Nephron progenitor cell (in vitro differentiated cells): ENCODE data around the gene HSPA6.
A peak's percentile ranks its signal among the peaks of the same experiment; 100 is the strongest.

Experiments
- DNase-seq: peaks from one replicate; pipeline ENCODE4 v3.0.0; 2021
- H3K27ac Mint-ChIP-seq: 2 replicates; pipeline ENCODE4 v1.8.0; 2021; ENCODE audit warnings: mild to moderate bottlenecking, moderate library complexity, mixed read lengths
- H3K27me3 Mint-ChIP-seq: 2 replicates; pipeline ENCODE4 v1.8.0; 2021; ENCODE audit warnings: mild to moderate bottlenecking, low read depth, mixed read lengths; ENCODE audit not compliant: poor library complexity
- H3K36me3 Mint-ChIP-seq: 2 replicates; pipeline ENCODE4 v1.8.0; 2021; ENCODE audit warnings: low read depth, mixed read lengths
- H3K4me1 Mint-ChIP-seq: 2 replicates; pipeline ENCODE4 v1.8.0; 2021; ENCODE audit warnings: mixed read lengths
- H3K4me3 Mint-ChIP-seq: 2 replicates; pipeline ENCODE4 v1.8.0; 2021; ENCODE audit warnings: mild to moderate bottlenecking, moderate library complexity, mixed read lengths
- H3K9me3 Mint-ChIP-seq: 2 replicates; pipeline ENCODE4 v1.8.0; 2021; ENCODE audit warnings: mild to moderate bottlenecking, moderate library complexity, mixed read lengths
- TF ChIP-seq, protein P1 (sequence below): fragments of 200-600 bp; sonication (generic); IDR thresholded peaks from 2 replicates; pipeline ENCODE4 v1.5.0; 2021; ENCODE audit warnings: antibody characterized with exemption

Gene HSPA6

DNA sequence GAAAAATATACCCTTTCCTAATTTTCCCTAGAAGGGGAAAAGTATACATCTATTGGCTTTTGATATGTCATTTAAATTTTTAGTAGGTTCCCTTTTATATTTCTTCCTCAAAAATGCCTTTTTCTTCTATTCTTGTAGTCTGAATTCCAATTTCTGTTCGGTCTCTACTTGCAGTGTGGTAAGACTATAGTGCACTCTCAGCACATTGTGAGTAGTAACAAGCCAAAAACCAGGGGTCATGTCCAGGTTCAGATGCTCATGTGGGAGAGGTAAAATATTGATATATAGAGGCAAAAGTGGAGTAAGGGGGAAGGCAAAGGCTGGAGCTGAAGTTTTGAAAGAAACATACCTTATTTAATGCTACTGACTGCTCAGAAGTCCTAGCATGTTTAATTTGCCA, 23.1 kb upstream of the HSPA6 start:
- TF ChIP-seq, protein P1, sequence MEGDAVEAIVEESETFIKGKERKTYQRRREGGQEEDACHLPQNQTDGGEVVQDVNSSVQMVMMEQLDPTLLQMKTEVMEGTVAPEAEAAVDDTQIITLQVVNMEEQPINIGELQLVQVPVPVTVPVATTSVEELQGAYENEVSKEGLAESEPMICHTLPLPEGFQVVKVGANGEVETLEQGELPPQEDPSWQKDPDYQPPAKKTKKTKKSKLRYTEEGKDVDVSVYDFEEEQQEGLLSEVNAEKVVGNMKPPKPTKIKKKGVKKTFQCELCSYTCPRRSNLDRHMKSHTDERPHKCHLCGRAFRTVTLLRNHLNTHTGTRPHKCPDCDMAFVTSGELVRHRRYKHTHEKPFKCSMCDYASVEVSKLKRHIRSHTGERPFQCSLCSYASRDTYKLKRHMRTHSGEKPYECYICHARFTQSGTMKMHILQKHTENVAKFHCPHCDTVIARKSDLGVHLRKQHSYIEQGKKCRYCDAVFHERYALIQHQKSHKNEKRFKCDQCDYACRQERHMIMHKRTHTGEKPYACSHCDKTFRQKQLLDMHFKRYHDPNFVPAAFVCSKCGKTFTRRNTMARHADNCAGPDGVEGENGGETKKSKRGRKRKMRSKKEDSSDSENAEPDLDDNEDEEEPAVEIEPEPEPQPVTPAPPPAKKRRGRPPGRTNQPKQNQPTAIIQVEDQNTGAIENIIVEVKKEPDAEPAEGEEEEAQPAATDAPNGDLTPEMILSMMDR = no peak
- Mint-ChIP-seq H3K9me3 (no peaks in the 10 kb centered on the region), H3K4me3 (no peak overlapping the region), H3K27me3 (peaks cover 51% of the 10 kb centered on the region), H3K27ac (no peak overlapping the region), H3K36me3 (no peaks in the 10 kb centered on the region), H3K4me1 (peaks cover 40% of the 10 kb centered on the region)
- DNase-seq = no peak

DNA sequence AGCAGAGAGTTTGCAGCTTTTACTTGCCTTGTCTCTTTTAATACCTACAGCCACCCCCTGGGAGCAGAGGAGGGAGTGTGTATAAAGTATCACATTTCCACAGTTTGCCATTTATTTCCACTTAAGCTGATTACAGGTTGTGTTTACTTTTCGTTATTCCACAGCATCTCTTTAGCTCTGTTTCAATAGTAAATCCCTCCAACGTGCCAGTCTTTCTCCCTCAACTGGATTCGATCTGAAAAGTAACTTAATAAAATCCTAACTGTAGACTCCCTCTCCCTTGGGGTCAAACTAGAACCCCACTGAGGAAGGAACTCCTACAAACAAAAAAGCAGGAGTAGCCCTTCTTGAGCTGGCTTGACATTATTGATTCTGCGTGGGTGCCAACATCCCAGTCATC, 22.2 kb upstream of the HSPA6 start:
- Mint-ChIP-seq H3K27me3 (peaks cover 50% of the 10 kb centered on the region), H3K36me3 (no peaks in the 10 kb centered on the region), H3K27ac (peak overlapping the region; percentile 50), H3K4me3 (no peak overlapping the region), H3K4me1 (peaks cover 48% of the 10 kb centered on the region), H3K9me3 (no peaks in the 10 kb centered on the region)
- DNase-seq = no peak
- TF ChIP-seq, protein P1 = no peak

DNA sequence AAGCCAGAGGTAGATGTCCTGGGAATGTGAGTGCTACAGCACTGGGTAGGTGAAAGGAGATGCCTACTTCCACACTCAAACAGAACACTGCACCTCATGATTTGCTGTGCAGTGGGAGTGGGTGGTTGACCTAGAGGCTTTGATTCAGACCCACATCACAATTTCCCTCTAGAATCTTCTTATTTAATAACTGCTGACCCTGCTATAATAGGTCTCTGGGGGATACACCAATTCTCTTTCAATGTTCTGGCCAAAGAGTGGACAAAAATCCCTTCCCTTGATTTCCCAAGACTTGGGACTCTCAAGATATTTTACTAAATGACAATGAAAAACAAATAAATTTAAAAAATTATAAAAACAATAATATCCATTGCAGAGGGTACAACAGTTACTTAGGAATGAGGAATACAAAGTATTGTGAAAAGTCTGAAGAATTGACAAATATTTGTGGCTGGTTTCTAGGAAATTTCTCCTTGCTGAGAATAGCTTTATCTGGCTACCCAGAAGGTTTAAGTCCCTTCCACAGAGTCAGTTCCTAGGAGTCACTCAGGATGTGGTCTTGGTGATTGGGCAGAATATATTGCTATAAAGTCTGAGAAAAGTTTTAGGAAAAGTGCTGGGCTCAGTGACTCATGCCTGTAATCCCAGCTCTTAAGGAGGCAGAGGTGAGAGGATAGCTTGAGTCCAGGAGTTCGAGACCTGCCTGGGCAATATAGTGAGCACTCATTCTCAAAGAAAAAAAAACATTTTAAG, 21.5 kb upstream of the HSPA6 start:
- H3K36me3 Mint-ChIP-seq = no peaks in the 10 kb centered on the region
- no peak overlapping the region for H3K4me3 Mint-ChIP-seq
- no peak for DNase-seq
- TF ChIP-seq, protein P1 = no peak
- H3K27ac Mint-ChIP-seq = no peak overlapping the region
- peaks cover 50% of the 10 kb centered on the region for H3K27me3 Mint-ChIP-seq
- H3K9me3 Mint-ChIP-seq = no peaks in the 10 kb centered on the region
- H3K4me1 Mint-ChIP-seq = peaks cover 45% of the 10 kb centered on the region

DNA sequence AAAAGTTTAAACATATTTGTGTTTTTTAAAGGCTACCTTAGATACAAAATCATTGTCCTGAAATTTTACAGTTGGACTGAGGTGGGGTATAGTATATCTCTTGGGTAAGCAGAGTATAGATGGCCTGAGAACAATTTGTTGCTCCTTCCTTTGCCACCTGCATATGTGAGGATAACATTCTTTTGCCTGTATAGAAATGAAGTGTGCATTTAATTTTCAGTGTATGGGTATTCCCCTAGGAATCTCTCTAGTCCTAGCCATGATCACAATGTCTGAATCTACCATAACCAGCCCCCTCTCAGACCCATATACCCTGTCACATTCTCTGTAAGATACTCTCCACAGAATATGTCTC, 21.0 kb upstream of the HSPA6 start:
- no peaks in the 10 kb centered on the region for H3K9me3 Mint-ChIP-seq
- peaks cover 47% of the 10 kb centered on the region for H3K27me3 Mint-ChIP-seq
- TF ChIP-seq, protein P1 = no peak
- no peaks in the 10 kb centered on the region for H3K36me3 Mint-ChIP-seq
- peaks cover 44% of the 10 kb centered on the region for H3K4me1 Mint-ChIP-seq
- DNase-seq = no peak
- H3K4me3 Mint-ChIP-seq = no peak overlapping the region
- H3K27ac Mint-ChIP-seq = no peak overlapping the region

DNA sequence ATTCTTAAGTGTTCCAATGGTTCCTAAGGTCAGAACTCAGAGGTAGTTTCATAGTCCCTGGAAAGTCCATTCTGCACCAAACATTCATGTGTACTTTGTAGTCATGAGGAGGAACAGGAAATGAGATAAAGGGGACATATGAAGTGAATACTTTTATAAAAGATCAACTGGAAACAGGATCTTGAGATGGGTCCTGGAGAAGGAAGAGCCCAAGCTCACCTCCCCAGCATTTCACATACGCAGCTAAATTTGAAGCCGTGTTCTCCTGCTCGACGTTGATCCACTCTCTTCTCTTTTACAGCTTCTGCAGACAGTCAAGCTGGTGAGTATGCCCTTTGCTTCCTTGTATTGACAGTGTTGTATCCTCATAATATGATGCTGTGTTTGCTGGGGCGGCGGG, 18.7 kb upstream of the HSPA6 start:
- Mint-ChIP-seq H3K4me3 (no peak overlapping the region), H3K9me3 (no peaks in the 10 kb centered on the region), H3K27ac (no peak overlapping the region), H3K4me1 (peaks cover 34% of the 10 kb centered on the region), H3K27me3 (peaks cover 35% of the 10 kb centered on the region), H3K36me3 (no peaks in the 10 kb centered on the region)
- no peak for DNase-seq
- TF ChIP-seq, protein P1 = no peak
